HG03521 (cell line): ENCODE results near the gene EYS.

ENCODE experiments used
- ATAC-seq: cut with Tn5 transposase; IDR thresholded peaks from one replicate; pipeline ENCODE4 v1.9.1; 2021; ENCODE audit warnings: mild to moderate bottlenecking, moderate library complexity; ENCODE audit not compliant: unreplicated experiment

The EYS gene

DNA sequence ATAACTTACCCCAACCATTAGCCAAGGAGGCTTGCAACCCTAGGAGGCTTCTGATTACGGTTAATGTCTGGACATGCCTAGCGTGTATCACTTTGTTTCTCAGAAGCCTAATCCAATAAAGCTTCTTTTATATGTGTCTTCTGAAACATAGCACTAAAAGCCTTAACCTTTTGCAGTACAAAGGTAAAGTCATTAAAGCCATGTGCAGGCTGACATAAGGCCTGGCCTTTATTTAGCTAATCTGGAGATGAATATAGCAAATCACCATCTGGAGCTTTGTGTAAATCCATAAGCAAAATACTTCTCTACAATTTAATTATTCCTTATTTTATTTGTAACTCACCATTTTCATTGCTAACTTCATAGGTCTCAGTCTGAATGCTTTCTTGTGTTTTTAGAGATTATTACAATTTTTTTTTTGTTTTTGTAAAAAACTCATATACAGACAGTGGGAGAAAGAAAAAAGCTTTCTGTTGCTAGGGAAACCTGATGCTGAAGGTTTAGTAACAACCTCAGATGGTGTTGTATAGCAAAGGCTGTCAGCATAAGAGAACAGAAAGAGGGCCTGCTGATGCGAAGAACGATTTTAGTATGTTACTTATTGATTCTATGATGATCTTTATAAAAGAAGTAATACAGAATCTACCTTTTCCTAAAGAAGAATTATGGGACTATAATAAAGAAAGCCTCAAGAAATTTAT lies at the start of gene EYS:
Gene EYS, minus strand, starts transcription at position 101 of the 701 bp plus-strand sequence. CDS start 211,816 bp downstream, outside the sequence.
- no peak for ATAC-seq

DNA sequence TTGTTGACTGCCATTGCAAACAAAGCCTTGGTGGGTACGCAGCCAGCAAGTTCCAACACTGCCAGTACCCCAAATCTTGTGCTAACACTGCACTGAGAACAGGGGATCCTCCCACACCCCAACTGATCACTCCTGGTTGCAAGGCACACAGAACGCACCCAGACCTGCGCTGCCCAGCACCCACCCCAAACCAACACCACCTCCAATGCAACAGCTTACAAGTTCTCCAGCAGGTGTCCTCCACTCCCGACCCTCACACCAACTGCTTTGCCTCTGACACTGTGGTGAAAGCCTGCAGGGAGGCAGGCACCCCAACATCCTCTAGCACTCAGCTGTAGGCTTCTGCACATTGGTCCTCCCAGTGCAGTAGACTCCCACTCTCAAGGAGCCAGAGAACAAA lies 39.3 kb upstream of the EYS start:
- no peak for ATAC-seq

- ATAC-seq: no peak
Observed at GRCh38 chr6:65745614-65746013, 38.6 kb upstream of the EYS start.

GRCh38 chr6:65728879-65729479 lies 22.0 kb upstream of the EYS start:
- no peak for ATAC-seq

GRCh38 chr6:65719101-65719500 lies 12.1 kb upstream of the EYS start:
- ATAC-seq: no peak

DNA sequence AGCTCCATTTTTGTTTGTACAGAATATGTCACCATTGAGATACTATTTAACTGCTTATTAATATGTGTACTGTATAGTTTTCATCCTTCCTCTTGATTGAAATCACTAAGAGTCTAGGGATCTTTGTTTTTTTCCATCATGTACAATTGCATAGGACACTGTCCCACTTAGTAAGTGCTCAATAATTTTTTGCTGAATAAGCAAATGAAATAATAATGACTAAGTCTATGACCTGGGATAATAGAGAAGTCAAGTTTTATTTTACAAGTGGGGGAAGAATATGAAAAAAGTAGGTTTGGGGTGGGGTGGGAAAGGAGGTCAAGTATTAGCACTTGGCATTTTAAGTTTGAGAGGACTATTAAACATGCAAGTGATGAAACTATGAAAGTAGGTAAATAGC lies 4.5 kb upstream of the EYS start:
- no peak for ATAC-seq

- ATAC-seq: no peak
Observed at GRCh38 chr6:65709099-65709830, 2.2 kb upstream of the EYS start.

DNA sequence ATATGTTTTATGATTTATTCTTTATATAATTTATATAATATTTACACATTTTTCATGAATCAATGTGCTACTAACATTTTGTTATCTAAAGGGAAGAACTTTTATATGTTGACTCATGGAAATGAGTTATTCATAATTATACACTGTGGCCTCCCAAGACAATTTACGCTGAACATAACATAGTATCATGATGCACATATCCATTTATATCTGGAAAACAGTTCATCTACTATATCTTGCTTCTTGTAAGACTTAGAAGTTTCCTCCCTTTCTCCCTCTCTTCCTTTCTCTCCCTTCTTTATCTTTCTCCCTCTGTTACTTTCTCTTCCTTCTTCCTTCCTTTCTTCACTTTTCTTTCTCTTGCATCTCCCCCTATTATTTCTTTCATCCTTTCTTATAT lies 1.1 kb upstream of the EYS start:
- ATAC-seq: no peak

- ATAC-seq: no peak
Observed at GRCh38 chr6:65706436-65706835, 590 bp downstream of the EYS start.

GRCh38 chr6:65701325-65701724 lies 5.7 kb downstream of the EYS start:
- no peak for ATAC-seq

GRCh38 chr6:65700561-65700960 lies 6.5 kb downstream of the EYS start:
- no peak for ATAC-seq

GRCh38 chr6:65692109-65692508 lies 14.9 kb downstream of the EYS start:
- ATAC-seq: no peak

DNA sequence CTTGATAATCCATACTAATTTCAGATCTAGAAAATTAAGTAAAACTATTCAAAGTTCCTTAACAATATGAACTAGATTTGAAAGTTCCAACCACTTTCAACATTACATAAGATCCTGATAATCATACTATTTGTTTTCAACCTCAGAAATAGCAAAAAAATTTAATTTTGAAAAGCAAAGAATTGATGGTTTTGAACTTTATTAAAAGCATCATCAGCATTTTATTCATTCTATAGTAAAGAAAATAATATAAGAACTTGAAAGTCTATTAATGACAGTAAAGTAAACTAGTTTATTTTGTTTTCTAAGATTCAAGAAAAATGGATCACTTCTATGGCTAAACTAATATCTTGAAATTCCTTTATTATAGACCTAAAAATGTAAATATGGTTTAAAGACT lies 26.8 kb downstream of the EYS start:
- ATAC-seq: no peak

- no peak for ATAC-seq
Observed at GRCh38 chr6:65671922-65672321, 35.1 kb downstream of the EYS start.

DNA sequence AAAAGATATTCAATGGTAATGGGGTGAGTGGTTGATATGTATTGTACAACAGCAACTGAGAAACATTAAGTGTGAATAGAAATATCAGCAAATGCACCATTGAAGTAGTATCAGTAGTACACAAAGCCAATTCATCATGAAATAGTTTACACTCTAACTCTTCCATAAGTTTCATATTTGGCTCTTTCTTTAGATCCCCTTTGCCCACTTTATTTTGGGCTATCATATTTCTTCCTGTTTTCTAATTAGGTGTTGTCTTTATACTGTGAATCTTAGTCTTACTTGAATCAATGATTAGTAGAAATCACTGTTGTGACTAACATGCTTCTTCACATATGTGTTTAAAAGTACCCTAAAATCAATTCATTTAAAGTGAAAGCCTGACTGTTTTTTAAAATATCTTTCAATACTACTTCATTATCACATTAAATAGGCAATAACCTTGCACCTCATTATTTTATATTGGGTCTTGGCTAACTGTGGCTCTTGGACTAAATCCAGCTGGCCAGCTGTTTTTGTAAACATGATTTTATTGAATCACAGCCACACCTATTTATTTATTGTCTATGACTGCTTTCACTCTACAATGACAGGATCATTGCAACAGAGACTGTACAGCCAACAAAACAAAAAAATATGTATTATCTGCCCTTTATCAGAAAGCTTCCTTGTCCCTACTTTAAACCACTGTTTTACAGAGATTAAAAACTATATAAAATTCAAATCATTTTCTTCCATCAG lies 38.9 kb downstream of the EYS start:
- ATAC-seq: no peak

DNA sequence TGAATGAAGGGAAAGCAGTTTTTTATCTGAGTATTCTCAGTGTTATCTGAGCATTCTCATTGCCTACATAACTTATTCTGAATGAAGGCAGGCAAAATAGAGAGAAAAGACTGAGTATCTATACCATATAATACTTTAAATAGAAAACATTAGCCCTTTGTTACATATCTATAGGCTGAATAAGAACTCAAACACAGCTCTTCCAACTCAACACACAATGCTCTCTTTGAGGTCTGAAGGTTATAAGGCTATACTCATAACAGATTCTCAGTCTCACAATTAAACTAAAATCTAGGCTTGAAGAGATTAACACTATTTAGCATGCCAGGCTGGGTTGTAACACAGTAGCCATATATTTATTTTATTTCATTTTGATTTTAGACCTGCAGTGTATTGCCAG lies 56.9 kb downstream of the EYS start:
- ATAC-seq: no peak

DNA sequence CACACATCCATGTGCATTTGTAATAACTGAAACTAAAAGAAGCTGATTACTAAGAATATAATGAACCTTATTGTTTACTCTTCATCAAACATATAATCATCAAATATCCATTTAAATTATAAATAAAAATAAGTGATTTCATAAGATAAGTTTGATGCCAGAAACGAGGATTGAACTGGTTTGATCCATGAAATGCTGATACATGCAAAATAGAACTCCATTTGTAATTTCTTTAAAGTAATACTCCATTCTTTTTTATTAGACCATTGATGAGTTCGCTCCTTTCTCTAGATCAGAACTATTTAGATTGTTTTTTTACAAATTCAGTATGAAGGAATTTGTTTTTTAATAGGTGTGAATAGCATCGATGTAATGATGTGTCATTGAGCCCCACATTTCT lies 57.6 kb downstream of the EYS start:
- ATAC-seq: no peak

GRCh38 chr6:65646544-65646943 lies 60.5 kb downstream of the EYS start:
- ATAC-seq: no peak

DNA sequence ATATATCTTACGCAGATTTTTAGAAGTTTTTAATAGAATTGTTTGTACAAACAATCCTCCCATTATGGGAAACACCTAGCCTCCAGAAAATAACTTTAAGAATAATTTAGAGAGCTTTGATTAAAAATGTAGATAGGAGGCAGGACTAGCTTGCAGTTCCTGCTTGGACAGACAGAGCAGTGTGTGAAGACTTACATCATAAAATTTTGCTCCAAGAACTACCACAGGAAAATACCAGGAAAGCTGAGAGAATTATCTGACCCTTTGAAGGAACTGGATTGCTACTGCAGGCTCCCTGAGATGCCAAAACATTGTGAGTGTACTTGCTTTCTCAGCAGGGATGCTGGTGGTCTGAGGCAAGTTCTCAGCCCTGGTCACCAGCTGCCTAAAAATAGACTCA lies 64.2 kb downstream of the EYS start:
- no peak for ATAC-seq

- ATAC-seq: no peak
Observed at GRCh38 chr6:65638047-65638831, 68.8 kb downstream of the EYS start.
